OCI-LY1 (cell line): ENCODE results near the gene HSP90AA1.
A peak's percentile ranks its signal among the peaks of the same experiment; 100 is the strongest.

ENCODE experiments used
- H2AFZ ChIP-seq: fragments of 200-600 bp; sonication (generic), shearing (Covaris generic); 2 replicates; pipeline ENCODE4 v1.6.0; 2014; ENCODE audit warnings: antibody characterized with exemption, mild to moderate bottlenecking, low read length
- H3F3A ChIP-seq: fragments of 200-600 bp; sonication (generic), shearing (Covaris generic); 2 replicates; pipeline ENCODE4 v1.6.0; 2014; ENCODE audit warnings: mild to moderate bottlenecking, antibody characterized with exemption, low read length, moderate library complexity; ENCODE audit not compliant: insufficient read depth
- H3K27ac ChIP-seq: fragments of 200-600 bp; sonication (generic); 2 replicates; pipeline ENCODE4 v1.5.1; 2014; ENCODE audit warnings: low read length, mixed run types, mild to moderate bottlenecking, low read depth; ENCODE audit not compliant: poor library complexity, severe bottlenecking
- H3K27me3 ChIP-seq: fragments of 200-600 bp; sonication (generic); 2 replicates; pipeline ENCODE4 v1.6.0; 2014; ENCODE audit warnings: antibody characterized with exemption, mild to moderate bottlenecking, low read length, moderate library complexity; ENCODE audit not compliant: insufficient read depth
- H3K36me3 ChIP-seq: fragments of 200-600 bp; sonication (generic); 2 replicates; pipeline ENCODE4 v1.6.1; 2014; ENCODE audit warnings: mild to moderate bottlenecking, antibody characterized with exemption, low read length, moderate library complexity, mixed read lengths; ENCODE audit not compliant: insufficient read depth
- H3K4me1 ChIP-seq: fragments of 200-600 bp; sonication (generic); 2 replicates; pipeline ENCODE4 v1.5.1; 2014; ENCODE audit warnings: mild to moderate bottlenecking, low read length, moderate library complexity; ENCODE audit not compliant: insufficient read depth, severe bottlenecking
- H3K4me2 ChIP-seq: fragments of 200-600 bp; sonication (generic), shearing (Covaris generic); 2 replicates; pipeline ENCODE4 v1.6.1; 2014; ENCODE audit warnings: low read length
- H3K4me3 ChIP-seq: fragments of 200-600 bp; sonication (generic); 2 replicates; pipeline ENCODE4 v1.5.1; 2014; ENCODE audit warnings: low read length, low read depth, mild to moderate bottlenecking, mixed read lengths; ENCODE audit not compliant: poor library complexity, severe bottlenecking
- H3K79me2 ChIP-seq: fragments of 200-600 bp; shearing (Covaris generic); 2 replicates; pipeline ENCODE4 v1.6.1; 2016; ENCODE audit warnings: mixed run types, low read length, mixed read lengths; ENCODE audit not compliant: insufficient read depth
- H3K9ac ChIP-seq: fragments of 200-600 bp; sonication (generic), shearing (Covaris generic); 2 replicates; pipeline ENCODE4 v1.6.1; 2014; ENCODE audit warnings: mild to moderate bottlenecking, low read length, mixed read lengths
- H3K9me2 ChIP-seq: fragments of 200-600 bp; sonication (generic), shearing (Covaris generic); 2 replicates; pipeline ENCODE4 v1.6.1; 2014; ENCODE audit warnings: low read depth, mild to moderate bottlenecking, low read length, mixed read lengths
- H3K9me3 ChIP-seq: fragments of 200-600 bp; shearing (Covaris generic); 2 replicates; pipeline ENCODE4 v1.6.1; 2014; ENCODE audit warnings: low read length, mixed read lengths
- H4K20me1 ChIP-seq: fragments of 200-600 bp; sonication (generic), shearing (Covaris generic); 2 replicates; pipeline ENCODE4 v1.6.0; 2016; ENCODE audit warnings: mild to moderate bottlenecking, low read length; ENCODE audit not compliant: insufficient read depth
- CTCF ChIP-seq: fragments of 200-600 bp; sonication (generic), shearing (Covaris generic); IDR thresholded peaks from 2 replicates; pipeline ENCODE4 v1.5.1; 2017; ENCODE audit warnings: mild to moderate bottlenecking, antibody characterized with exemption, low read length, moderate library complexity, mixed read lengths
- EZH2 ChIP-seq: fragments of 200-600 bp; sonication (generic), shearing (Covaris generic); IDR thresholded peaks from 2 replicates; pipeline ENCODE4 v1.8.0; 2017; ENCODE audit warnings: borderline replicate concordance, mixed run types, mild to moderate bottlenecking, antibody characterized with exemption, low read length, moderate library complexity, mixed read lengths

HSP90AA1 gene

GRCh38 chr14:102088012-102088792 is 1.4 kb upstream of the HSP90AA1 start:
- Histone ChIP-seq H4K20me1 (no peaks in the 10 kb centered on the region), H3K4me2 (peak overlapping the region; percentile 78), H3K27me3 (no peaks in the 10 kb centered on the region), H3K27ac (peak overlapping the region; percentile 56), H3K4me1 (peaks cover 43% of the 10 kb centered on the region), H3K79me2 (peaks cover 16% of the 10 kb centered on the region), H3K9me3 (no peaks in the 10 kb centered on the region), H3K36me3 (peaks cover 32% of the 10 kb centered on the region), H2AFZ (no peak overlapping the region), H3K9ac (peak overlapping the region; percentile 85), H3K9me2 (no peaks in the 10 kb centered on the region), H3F3A (no peaks in the 10 kb centered on the region), H3K4me3 (peak overlapping the region; percentile 91)
- no peak for TF ChIP-seq CTCF
- no peak for TF ChIP-seq EZH2

GRCh38 chr14:102087762-102088011 is 843 bp upstream of the HSP90AA1 start:
- H3K9me3 ChIP-seq: no peaks in the 10 kb centered on the region
- H3K9me2 ChIP-seq: no peaks in the 10 kb centered on the region
- peak overlapping the region; percentile 78 for H3K4me2 ChIP-seq
- no peaks in the 10 kb centered on the region for H3K27me3 ChIP-seq
- H2AFZ ChIP-seq: no peak overlapping the region
- no peaks in the 10 kb centered on the region for H4K20me1 ChIP-seq
- no peak for TF ChIP-seq EZH2
- no peak for TF ChIP-seq CTCF
- H3K27ac ChIP-seq: peak overlapping the region; percentile 56
- peaks cover 37% of the 10 kb centered on the region for H3K36me3 ChIP-seq
- peaks cover 16% of the 10 kb centered on the region for H3K79me2 ChIP-seq
- H3K9ac ChIP-seq: peak overlapping the region; percentile 85
- peaks cover 46% of the 10 kb centered on the region for H3K4me1 ChIP-seq
- H3F3A ChIP-seq: no peaks in the 10 kb centered on the region
- H3K4me3 ChIP-seq: peak overlapping the region; percentile 91

GRCh38 chr14:102086709-102086971 is 204 bp downstream of the HSP90AA1 start:
- peak overlapping the region; percentile 34; the same call in 1 of the 2 replicates for H3K4me2 ChIP-seq

More at GRCh38 chr14:102086709-102086971, 204 bp downstream of the HSP90AA1 start:
- H3K4me3 ChIP-seq: peak overlapping the region; percentile 91
- no peak overlapping the region for H2AFZ ChIP-seq
- peaks cover 47% of the 10 kb centered on the region for H3K36me3 ChIP-seq
- H3K4me1 ChIP-seq: peaks cover 53% of the 10 kb centered on the region
- peak overlapping the region; percentile 73 for H3K27ac ChIP-seq
- H4K20me1 ChIP-seq: no peaks in the 10 kb centered on the region
- no peaks in the 10 kb centered on the region for H3K27me3 ChIP-seq
- no peaks in the 10 kb centered on the region for H3K9me3 ChIP-seq
- no peaks in the 10 kb centered on the region for H3K9me2 ChIP-seq
- TF ChIP-seq EZH2 (no peak), CTCF (no peak)
- H3K9ac ChIP-seq: peak overlapping the region; percentile 94
- no peaks in the 10 kb centered on the region for H3F3A ChIP-seq
- peaks cover 16% of the 10 kb centered on the region for H3K79me2 ChIP-seq
